ENCODE data around the gene CFAP97D2.
A peak's percentile ranks its signal among the peaks of the same experiment; 100 is the strongest.
"Not testable (repeated sequence)": the region's sequence is repeated elsewhere in the genome, so short reads cannot be mapped to it uniquely, and the experiment has no call there.

CFAP97D2 gene

DNA sequence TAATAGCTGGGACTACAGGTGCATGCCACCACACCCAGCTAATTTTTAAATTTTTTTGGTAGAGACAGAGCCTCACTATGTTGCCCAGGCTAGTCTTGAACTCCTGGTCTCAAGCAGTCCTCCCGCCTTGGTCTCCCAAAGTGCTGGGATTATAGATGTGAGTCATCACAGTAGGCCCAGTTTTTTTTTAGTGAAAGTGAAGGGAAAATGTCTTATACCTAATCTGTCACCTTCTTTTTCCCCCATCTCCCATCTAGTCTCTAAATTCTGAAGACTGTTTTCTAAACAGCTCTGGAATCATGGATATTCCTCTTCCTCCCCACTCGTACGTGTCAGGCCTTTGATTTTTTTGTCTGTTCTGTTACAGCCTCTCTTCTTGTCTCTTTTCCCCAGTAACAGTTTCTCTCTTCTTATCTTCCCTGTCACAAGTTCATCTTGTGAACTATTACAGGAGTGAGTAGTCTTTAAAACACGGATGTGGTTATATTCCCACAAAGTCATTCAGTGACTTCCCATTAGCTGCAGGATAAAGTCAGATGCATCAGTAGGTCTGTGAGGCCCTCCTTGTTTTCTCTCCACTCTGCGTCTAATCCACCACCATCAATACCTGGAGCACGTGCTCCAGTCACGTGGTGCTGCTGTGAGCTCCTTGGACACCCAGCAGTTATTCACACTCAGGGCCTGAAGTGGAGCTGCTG, 58.5 kb downstream of the CFAP97D2 start:
- no peak for DNase-seq

DNA sequence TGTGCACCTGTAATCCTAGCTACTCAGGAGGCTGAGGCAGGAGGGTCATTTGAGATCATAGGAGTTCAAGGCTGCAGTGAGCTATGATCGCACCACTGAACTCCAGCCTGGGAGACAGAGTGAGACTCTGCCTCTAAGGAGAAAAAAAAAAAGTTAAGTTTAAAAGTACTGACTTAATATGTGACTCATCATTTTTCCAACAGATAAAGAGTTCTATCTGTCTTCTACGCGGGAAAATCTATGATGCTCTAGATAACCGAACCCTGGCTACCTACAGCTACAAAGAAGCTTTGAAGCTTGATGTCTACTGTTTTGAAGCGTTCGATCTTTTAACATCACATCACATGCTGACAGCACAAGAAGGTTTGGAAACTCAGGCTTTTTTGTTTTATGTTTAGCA, 62.9 kb downstream of the CFAP97D2 start:
- DNase-seq = no peak

DNA sequence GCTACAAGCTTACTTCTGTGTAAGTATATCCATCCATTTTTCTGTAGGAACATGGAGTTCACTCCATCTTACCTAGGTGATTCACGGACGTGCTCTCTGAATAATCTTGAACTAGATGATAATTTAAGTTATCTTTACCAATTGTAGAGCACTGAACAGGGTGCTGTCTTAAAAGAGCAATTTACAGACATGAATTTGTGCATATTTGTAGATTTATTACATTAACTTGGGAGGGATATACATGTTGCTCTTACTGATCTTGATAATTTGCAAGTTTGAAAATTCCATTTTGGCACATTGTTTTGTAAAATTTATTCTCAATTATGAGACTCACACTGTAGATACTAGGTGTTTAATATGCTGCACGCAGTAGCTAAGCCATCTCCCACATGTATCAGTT, 64.9 kb downstream of the CFAP97D2 start:
- DNase-seq = no peak

DNA sequence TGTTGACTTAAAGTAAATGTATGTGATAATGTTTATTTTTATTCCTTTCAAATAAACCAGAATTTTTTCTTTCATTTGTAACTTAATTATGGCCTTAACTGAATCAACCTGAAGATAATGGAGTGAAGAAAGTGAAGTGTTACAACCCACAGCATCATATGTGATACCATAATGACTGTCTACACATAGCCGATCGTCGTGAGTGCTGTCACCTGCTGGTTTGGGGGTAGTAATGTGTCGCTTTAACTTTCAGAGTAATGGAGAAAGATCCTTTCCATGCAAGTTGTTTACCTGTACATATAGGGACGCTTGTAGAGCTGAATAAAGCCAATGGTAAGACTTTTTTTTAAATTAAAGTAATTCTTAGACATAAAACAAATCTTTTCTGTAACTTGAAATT, 65.6 kb downstream of the CFAP97D2 start:
- no peak for DNase-seq

DNA sequence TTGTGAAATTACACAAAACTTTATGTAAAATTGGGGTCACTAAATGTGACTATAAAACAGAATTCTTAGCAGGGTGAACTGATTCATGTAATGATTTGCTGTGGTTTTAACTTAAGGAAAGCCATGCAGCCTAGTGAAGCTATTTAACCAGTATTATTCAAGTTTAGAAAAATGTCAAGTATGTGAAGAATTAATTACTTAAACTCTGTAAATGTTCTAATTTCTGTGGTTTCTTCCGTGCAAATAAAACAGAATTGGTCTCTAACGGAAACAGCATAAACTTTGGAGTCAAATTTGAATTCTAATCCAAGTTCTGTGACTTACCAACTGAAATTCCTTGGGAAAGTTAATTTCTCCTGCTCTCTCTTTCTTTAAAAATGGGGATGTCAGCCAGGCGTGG, 69.0 kb downstream of the CFAP97D2 start:
- no peak for DNase-seq

DNA sequence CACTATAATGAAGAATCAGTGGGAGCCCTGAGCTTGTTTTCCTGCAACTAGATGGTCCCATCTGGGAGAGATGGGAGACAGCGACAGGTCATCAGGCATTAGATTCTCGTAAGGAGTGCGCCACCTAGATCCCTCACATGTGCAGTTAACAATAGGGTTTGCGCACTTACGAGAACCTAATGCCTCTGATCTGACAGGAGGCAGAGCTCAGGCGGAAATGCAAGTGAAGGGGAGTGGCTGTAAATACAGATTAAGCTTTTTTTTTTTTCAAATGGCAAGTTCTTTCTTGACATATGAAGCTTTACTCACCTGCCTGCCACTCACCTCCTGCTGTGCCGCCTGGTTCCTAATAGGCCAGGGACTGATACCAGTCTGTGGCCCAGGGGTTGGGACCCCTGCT, 70.0 kb downstream of the CFAP97D2 start:
- DNase-seq = no peak

DNA sequence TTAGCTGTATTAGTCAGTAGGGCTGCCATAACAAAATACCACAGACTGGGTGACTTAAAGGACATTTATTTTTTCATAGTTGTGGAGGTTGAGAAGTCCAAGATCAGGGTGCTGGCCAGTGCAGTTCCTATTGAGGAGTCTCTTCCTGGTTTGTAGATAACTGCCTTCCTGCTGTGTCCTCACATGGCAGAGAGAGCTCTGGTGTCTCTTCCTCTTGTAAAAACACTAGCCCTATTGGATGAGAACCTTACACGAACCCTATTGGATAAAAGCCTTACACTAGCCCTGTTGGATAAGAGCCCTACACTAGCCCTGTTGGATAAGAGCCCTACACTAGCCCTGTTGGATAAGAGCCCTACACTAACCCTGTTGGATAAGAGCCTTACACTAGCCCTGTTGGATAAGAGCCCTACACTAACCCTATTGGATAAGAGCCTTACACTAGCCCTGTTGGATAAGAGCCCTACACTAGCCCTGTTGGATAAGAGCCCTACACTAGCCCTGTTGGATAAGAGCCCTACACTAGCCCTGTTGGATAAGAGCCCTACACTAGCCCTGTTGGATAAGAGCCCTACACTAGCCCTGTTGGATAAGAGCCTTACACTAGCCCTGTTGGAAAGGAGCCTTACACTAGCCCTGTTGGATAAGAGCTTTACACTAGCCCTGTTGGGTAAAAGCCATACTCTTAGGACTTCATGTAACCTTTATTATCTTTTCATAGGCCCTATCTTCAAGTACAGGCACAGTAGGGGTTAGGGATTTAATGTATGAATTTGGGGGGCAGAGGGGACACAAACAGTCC, 72.8 kb downstream of the CFAP97D2 start:
- DNase-seq = peak; percentile 73

DNA sequence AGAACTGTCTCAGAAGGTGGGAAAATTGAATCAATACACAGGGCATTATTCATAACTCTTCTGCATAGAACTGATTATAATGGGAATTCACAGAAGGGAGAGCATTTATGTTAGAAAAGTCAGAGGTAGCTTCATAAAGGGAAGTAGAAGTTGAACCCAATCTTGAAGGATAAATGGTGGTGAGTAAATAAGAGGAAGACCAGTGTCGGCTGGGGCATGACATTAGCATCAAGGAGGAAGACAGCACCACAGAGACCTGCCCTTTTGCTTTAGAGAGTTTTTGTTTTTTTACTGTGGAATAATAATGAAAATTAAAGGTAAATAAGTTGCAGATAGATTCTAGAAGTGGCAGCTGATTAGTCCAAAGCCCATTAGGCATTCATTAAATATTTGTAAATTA, 77.5 kb downstream of the CFAP97D2 start:
- DNase-seq = no peak

DNA sequence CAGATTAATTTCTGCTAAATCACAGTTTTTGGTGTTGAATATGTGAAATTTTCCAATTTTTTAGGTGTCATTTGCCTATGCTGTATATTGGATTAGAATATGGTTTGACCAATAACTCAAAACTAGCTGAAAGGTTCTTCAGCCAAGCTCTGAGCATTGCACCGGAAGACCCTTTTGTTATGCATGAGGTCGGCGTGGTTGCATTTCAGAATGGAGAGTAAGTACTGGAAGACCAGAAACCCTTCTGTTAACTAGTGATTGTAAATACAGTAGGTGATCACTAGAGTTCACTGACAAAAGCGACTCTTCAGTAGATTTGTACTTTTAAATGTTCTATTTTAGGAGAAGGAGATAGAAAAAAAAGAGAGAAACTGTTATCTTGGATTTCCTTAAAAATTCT, 78.0 kb downstream of the CFAP97D2 start:
- DNase-seq = no peak

DNA sequence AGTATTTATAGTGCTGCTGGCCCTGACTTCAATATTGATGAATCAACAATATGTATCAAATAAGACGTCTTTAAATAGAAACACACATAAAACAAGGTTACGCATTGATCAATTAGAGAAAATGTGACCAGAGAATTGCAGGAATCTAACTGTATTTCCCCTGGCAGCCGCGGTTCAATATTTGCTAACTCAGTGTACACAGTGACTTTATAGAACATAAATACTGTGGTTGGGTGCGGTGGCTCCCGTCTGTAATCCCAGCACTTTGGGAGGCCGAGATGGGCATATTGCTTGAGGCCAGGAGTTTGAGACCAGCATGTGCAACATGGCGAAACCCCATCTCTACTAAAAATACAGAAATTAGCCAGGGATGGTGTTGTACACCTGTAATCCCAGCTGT, 79.5 kb downstream of the CFAP97D2 start:
- DNase-seq = no peak

DNA sequence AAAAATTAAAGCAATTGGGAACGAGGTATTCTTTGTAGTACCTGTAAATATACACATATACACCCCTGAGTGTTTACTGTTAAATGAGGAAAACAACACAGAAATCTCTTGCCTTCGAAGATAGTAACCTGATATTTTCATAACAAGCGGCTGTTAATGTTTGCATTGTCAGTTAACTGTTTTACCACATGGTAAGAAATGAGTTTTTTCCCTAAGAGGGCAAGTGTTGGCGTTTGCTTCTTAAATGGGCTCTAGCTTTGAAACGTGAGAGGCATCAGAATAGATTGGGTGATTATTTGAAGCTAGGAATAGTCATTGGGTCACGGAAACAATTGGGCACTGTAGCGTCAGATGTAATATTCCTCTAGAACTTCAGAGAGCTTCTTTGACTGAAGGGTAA, 80.3 kb downstream of the CFAP97D2 start:
- DNase-seq = no peak

DNA sequence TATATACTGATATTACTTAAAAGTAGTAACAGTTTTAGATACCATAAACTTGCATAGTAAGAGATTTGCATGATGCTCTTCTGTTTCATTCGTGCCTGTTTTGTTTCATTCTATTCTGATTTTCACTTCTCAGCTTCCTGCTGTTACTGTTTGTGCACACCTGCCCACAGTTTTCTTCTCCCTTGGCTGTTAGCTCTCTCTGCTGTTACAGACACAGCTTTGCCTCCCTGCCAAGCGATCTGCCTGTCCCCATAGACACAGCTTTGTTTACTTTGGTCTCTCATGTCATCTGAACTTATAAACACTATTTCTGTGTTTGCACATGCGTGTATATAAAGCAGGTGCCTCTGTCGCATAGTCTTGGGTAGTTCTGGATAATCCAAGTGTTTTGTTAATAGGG, 80.9 kb downstream of the CFAP97D2 start:
- DNase-seq = no peak

DNA sequence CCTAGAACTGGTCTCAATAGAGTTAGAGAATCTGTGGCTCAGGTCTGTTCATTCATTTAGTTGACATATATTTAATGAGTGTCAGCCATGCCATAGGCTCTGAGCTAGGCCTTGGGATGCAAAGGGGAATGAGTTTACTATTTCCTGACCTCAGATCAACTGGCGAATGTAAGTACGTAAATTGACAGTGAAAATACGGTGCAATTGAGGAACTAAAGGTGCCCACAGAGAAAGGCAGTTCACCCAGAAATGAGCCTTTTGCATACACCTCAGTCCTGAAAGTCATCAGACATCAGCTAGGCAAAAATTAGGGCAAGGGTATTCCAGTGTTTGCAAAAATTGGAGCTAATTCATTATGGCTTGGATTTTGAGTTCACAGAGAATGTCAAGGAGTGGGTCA, 81.8 kb downstream of the CFAP97D2 start:
- DNase-seq = no peak

DNA sequence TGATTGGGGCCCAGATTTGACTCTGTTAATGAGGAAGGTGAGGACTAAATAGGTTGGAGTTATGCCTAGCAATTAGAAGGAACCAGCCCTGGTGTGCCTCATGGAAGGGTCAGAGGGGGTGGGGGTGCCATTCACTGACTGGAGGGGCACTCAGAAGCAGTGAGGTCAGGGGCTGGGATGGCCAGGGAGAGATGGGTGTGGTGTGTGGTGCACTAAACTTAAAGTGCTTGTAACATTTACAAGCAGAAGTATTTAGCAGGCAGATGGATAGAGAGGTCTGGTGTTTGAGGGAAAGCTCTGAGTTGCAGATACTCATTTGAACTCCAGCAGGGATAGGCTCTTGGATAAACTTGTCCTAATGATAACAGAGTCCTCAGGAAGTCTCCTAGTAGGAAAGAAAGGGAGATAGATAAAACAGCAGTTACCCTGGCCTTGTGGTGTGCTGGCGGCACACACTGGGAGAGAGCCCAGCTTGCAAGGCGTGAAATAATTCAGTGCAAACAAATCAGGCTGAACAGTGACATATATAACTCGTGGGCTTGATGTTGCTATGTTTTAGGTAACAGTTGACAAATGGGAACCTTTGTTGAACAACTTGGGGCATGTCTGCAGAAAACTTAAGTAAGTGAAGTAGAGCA, 82.4 kb downstream of the CFAP97D2 start:
- DNase-seq = no peak

DNA sequence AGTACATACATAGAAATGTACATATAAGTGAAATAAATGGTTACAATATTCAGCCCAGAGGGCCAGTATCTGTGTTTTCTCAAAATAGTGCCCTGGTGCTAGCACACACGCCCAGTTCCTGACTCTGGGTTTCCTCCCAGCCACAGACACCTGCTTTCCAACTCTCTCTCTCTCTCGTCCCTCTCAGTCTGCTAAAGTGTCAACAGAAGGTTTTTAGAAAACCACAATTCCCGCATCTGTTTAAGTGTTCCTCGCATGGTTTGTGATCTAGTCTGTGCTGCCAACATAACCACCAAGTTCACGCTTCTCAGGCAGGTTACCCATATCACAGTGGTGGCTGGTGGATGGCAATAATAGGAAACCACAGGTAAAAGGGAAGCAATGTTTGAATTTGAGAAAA, 84.5 kb downstream of the CFAP97D2 start:
- DNase-seq = peak; percentile 38

DNA sequence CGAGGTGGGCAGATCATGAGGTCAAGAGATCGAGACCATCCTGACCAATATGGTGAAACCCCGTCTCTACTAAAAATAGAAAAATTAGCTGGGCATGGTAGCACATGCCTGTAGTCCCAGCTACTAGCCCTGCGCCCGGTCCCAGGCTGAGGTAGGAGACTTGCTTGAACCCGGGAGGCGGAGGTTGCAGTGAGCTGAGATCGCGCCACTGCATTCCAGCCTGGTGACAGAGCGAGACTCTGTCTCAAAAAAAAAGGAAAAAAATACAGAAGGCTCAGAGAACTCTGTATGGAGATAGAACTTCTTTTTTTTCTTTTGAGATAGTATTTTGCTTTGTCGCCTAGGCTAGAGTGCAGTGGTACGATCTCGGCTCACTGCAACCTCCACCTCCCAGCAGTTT, 85.3 kb downstream of the CFAP97D2 start:
- not testable (repeated sequence) for DNase-seq

DNA sequence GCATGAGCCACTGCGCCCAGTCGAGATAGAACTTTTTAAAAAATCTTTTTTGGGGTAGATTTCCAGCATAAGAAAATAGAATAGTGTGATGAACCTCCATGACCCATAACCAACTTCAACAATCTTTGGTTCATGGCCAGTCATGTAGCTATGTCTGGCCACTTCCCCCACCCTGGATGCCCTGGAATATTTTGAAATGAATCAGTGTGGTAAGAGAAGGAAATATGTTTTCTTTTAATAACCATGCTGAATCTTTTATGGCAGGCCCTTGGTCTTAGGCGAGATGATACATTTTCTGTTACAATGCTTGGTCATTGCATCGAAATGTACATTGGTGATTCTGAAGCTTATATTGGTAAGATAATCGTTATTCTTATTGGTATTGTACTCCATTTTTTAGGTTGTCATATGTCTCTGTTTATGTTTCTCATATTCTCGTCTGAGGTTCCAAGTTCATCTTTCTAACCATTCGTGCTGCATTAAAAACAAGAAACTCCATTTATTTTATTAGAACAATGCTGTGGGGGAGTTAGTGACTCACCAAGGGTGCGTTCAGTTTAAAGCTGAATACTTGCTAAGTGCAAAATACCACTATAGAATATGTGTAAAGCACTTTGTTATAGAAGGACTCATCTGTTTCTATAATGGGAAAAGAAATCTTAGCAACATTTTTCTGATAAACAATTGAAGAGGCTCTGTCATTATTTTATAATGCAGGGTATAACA, 86.0 kb downstream of the CFAP97D2 start:
- no peak for DNase-seq

DNA sequence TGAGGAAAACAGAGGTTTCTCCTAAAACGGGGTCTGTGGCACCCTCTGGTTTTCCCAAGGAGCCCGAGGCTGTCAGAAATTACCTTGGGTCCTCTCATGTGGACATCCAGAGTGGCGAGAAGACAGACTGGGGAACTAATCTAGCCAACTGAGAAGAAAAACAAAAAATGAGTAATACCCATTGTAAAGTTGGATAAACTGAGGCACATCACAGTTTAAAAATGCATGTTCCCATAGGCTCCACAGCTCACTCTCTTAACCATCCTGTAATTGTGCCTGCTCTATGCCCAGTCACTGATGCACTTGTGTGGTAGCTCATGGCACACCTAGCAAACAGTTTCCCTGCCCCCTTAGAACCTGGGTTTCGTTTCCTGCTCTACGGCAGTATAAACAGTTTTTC, 87.2 kb downstream of the CFAP97D2 start:
- DNase-seq = no peak

DNA sequence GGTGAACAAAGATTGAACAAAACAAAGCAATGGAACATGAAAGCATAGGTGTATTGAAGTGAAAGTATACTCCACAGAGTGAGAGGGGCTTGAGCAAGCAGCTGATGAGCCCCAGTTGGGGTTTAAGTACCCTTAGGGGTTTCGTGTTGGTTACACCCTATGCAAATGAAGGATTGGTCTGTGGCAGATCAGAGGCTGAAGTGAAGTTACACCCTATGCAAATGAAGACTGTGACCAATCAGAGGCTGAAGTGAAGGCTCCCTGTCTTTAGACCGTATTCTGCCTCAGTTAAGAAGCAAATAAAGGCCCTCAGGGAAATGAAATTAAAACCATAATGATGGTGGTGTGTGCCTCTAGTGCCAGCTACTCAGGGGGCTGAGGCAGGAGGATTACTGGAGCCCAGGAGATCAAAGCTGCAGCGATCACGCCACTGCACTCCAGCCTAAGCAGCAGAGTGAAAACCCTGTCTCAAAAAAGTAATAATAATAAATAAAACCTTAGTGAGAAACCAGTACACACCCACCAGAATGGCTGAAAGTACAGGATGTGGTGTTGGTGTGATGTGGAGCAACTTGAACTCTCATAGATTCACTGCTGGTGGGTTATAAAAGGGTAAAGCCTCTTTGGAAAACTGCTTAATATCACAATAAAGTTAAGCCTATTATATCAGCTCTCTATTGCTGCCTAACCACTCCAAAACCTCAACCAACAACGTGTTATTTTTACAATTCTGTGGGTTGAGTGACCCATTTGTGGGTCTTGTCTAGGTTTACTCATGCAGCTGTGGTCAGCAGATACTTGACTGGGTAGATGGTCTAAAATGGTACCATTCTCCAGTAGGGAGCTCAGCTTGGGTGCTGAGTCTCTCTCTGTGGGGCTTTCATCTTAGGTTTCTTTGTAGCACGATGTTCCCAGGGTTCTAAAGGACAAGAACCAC, 89.6 kb downstream of the CFAP97D2 start:
- DNase-seq = no peak

DNA sequence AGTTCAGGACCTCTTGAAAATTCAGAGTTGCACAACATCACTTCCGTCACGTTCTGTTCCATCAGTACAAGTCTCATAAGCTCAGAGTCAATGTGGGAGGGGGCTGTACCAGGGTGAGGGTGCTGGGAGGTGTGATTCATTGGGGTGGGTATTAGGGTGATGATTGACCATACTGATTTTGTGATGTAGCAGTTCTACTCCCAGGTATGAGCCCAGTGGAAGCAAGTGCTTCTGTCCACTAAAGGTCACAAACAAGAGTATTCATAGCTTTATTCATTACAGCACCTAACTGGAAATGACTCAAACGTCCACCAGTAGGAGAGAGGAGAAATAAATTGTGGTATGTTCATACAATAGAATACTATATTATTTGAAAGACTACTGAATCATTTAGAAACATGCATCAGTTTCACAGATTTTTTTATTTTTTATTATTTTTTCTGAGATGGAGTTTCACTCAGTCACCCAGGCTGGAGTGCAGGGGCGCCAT, 90.3 kb downstream of the CFAP97D2 start:
- no peak for DNase-seq
